Measurements from ENCODE around the gene SMARCA4.

- TF ChIP-seq POLR2A (IDR thresholded peaks at IDR 0.05; ENCODE audit: low read length), result no peak
- no peak for TF ChIP-seq GATA1 (IDR thresholded peaks at IDR 0.05; ENCODE audit: low read depth, low read length)
These were observed 40.0 kb upstream of the SMARCA4 start for GRCh38 chr19:10920781-10921180.
